ENCODE results near the gene ZNF691.
"Not testable (repeated sequence)": the region's sequence is repeated elsewhere in the genome, so short reads cannot be mapped to it uniquely, and the experiment has no call there.

The ZNF691 gene

DNA sequence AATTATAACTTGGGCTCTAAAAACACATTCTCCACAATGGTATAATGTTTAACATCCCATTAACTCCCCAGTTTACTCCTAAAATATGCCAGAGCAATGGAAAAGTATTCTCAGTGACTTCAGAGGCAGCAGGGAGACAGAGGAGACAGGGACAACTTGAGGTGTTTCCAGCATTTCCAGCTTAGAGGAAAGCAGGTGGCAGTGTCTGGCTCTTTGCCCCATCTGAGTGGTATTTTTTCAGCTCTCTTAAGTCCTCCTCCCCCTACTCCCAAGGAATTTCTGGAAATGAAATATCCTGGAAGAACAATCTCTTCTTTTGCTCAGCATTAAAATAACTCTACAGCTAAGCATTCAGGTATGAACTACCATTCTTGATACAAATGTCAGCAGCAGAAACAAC, 40.2 kb upstream of the ZNF691 start:
- Histone ChIP-seq H3K14ac (ENCODE audit: low read length) (no peak overlapping the region), H3K9ac (ENCODE audit: low read length) (no peak overlapping the region), H3K4me3 (ENCODE audit: low read depth, low read length) (no peak overlapping the region), H3K36me3 (ENCODE audit: control insufficient read depth in 1 of 2, insufficient read depth in 2 of 2, low read length in 2 of 2) (peaks cover 0 to 2% of the 10 kb centered on the region in 2 experiments), H2BK120ac (ENCODE audit: insufficient read depth, low read length, poor library complexity) (no peak overlapping the region), H3K18ac (ENCODE audit: low read length) (no peak overlapping the region), H3K79me1 (ENCODE audit: low read length) (no peaks in the 10 kb centered on the region), H3K4me2 (ENCODE audit: low read length) (no peak overlapping the region), H3K27ac (ENCODE audit: low read depth, low read length) (peak overlapping the region; percentile 22), H2BK5ac (ENCODE audit: low read depth, low read length, poor library complexity) (no peak overlapping the region), H3K79me2 (ENCODE audit: control insufficient read depth, insufficient read depth, low read length, poor library complexity) (no peaks in the 10 kb centered on the region), H2BK12ac (ENCODE audit: low read length) (no peak overlapping the region), H3K4ac (ENCODE audit: low read depth, low read length) (no peak overlapping the region), H3K27me3 (ENCODE audit: insufficient read depth, low read length) (no peaks in the 10 kb centered on the region), H3K9me3 (ENCODE audit: insufficient read depth, low read depth, low read length) (no peaks in the 10 kb centered on the region), H4K91ac (ENCODE audit: low read depth, low read length) (no peak overlapping the region), H3K4me1 (ENCODE audit: control insufficient read depth in 1 of 2, insufficient read depth in 2 of 2, low read length in 2 of 2) (peaks cover 0 to 6% of the 10 kb centered on the region in 2 experiments), H4K12ac (ENCODE audit: low read depth, low read length) (no peak overlapping the region), H3K23ac (ENCODE audit: low read length) (no peak overlapping the region), H4K8ac (ENCODE audit: low read depth, low read length) (no peak overlapping the region), H2AFZ (ENCODE audit: insufficient read depth, low read length, poor library complexity) (no peak overlapping the region), H2AK5ac (ENCODE audit: low read length) (no peak overlapping the region)
- DNase-seq = no peak

DNA sequence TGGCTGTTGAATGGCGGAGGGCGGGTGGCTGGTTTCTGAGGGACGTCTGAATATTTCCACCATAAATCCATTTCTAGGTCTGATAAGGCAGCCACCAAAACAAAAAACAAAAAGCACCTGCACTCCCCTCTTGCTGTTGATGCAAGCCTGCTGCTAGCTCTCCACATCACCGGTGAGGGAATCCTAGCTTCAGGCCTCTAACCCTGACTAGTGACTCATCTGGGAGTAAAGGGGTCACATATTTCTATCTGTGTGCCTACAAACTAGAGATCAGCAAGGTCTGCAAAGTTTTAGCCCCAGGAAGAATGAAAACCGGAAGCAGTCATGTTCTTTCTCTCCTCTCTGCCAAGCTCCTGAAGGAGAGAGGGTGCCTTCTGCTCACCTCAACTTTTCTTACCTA, 39.8 kb upstream of the ZNF691 start:
- Histone ChIP-seq H3K4me2 (ENCODE audit: low read length) (no peak overlapping the region), H3K14ac (ENCODE audit: low read length) (no peak overlapping the region), H2BK5ac (ENCODE audit: low read depth, low read length, poor library complexity) (no peak overlapping the region), H2AFZ (ENCODE audit: insufficient read depth, low read length, poor library complexity) (no peak overlapping the region), H4K8ac (ENCODE audit: low read depth, low read length) (no peak overlapping the region), H3K9me3 (ENCODE audit: insufficient read depth, low read depth, low read length) (no peaks in the 10 kb centered on the region), H3K4ac (ENCODE audit: low read depth, low read length) (no peak overlapping the region), H3K4me3 (ENCODE audit: low read depth, low read length) (no peak overlapping the region), H2BK120ac (ENCODE audit: insufficient read depth, low read length, poor library complexity) (no peak overlapping the region), H3K79me1 (ENCODE audit: low read length) (no peaks in the 10 kb centered on the region), H3K23ac (ENCODE audit: low read length) (no peak overlapping the region), H3K4me1 (ENCODE audit: control insufficient read depth in 1 of 2, insufficient read depth in 2 of 2, low read length in 2 of 2) (peaks cover 0 to 6% of the 10 kb centered on the region in 2 experiments), H3K27me3 (ENCODE audit: insufficient read depth, low read length) (no peaks in the 10 kb centered on the region), H3K36me3 (ENCODE audit: control insufficient read depth in 1 of 2, insufficient read depth in 2 of 2, low read length in 2 of 2) (peaks cover 0 to 2% of the 10 kb centered on the region in 2 experiments), H3K9ac (ENCODE audit: low read length) (no peak overlapping the region), H2AK5ac (ENCODE audit: low read length) (no peak overlapping the region), H3K27ac (ENCODE audit: low read depth, low read length) (peak overlapping the region; percentile 22), H3K79me2 (ENCODE audit: control insufficient read depth, insufficient read depth, low read length, poor library complexity) (no peaks in the 10 kb centered on the region), H2BK12ac (ENCODE audit: low read length) (no peak overlapping the region), H4K91ac (ENCODE audit: low read depth, low read length) (no peak overlapping the region), H4K12ac (ENCODE audit: low read depth, low read length) (no peak overlapping the region), H3K18ac (ENCODE audit: low read length) (no peak overlapping the region)
- no CpG with 5 or more reads among the region's 5 CpGs for WGBS (ENCODE audit: extremely low coverage, insufficient coverage, insufficient read length)
- DNase-seq = no peak

DNA sequence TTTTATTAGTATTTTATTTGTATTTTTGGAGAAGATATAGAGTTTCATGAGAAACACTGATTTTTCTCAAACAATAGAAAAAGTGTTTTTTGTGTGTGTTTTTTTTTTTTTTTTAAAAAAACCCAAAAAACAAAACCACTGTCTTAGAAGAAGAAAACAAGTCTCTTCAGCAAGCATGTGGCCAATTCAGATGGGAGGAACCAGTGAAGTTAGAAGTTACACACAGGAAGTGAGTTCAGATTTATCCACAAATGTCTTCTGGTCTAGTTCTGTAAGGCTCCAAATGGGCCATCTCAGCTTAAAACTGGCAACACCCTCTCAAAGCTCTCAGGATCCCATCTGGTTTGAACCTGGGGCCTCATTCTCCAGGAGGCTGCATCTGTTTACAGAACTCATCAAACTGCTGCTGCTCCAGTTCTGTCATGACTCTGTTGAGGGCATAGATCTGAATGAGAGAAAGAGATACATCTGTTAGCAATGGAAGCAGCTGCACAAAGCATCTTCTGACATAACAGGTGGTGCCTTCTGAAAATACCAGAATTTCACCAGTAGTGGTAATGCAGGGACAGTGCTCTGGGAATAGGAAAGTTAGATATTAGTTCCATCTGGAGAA, 39.3 kb upstream of the ZNF691 start:
- no peak overlapping the region for H2BK5ac ChIP-seq (ENCODE audit: low read depth, low read length, poor library complexity)
- no peak overlapping the region for H2BK120ac ChIP-seq (ENCODE audit: insufficient read depth, low read length, poor library complexity)

DNA sequence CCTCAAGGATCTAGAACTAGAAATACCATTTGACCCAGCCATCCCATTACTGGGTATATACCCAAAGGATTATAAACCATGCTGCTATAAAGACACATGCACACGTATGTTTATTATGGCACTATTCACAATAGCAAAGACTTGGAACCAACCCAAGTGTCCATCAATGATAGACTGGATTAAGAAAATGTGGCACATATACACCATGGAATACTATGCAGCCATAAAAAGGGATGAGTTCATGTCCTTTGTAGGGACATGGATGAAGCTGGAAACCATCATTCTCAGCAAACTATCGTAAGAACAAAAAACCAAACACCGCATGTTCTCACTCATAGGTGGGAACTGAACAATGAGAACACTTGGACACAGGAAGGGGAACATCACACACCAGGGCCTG, 31.6 kb upstream of the ZNF691 start:
- no CpG with 5 or more reads among the region's 3 CpGs for WGBS (ENCODE audit: extremely low coverage, insufficient coverage, insufficient read length)

More for the DNA sequence above, 39.3 kb upstream of the ZNF691 start:
- no peaks in the 10 kb centered on the region for H3K9me3 ChIP-seq (ENCODE audit: insufficient read depth, low read depth, low read length)
- H4K8ac ChIP-seq (ENCODE audit: low read depth, low read length) = no peak overlapping the region
- no peak overlapping the region for H2AK5ac ChIP-seq (ENCODE audit: low read length)
- no peak overlapping the region for H3K27ac ChIP-seq (ENCODE audit: low read depth, low read length)
- H3K4me2 ChIP-seq (ENCODE audit: low read length) = no peak overlapping the region
- no peak overlapping the region for H2BK12ac ChIP-seq (ENCODE audit: low read length)
- H2AFZ ChIP-seq (ENCODE audit: insufficient read depth, low read length, poor library complexity) = no peak overlapping the region
- DNase-seq = no peak
- no peak overlapping the region for H4K91ac ChIP-seq (ENCODE audit: low read depth, low read length)
- no peak overlapping the region for H3K23ac ChIP-seq (ENCODE audit: low read length)
- no peak overlapping the region for H3K4ac ChIP-seq (ENCODE audit: low read depth, low read length)
- H3K27me3 ChIP-seq (ENCODE audit: insufficient read depth, low read length) = no peaks in the 10 kb centered on the region
- H3K18ac ChIP-seq (ENCODE audit: low read length) = no peak overlapping the region
- H3K9ac ChIP-seq (ENCODE audit: low read length) = no peak overlapping the region
- no peak overlapping the region for H4K12ac ChIP-seq (ENCODE audit: low read depth, low read length)
- H3K4me1 ChIP-seq (ENCODE audit: control insufficient read depth in 1 of 2, insufficient read depth in 2 of 2, low read length in 2 of 2) = peaks cover 0 to 6% of the 10 kb centered on the region in 2 experiments
- no peaks in the 10 kb centered on the region for H3K79me1 ChIP-seq (ENCODE audit: low read length)
- no peak overlapping the region for H3K14ac ChIP-seq (ENCODE audit: low read length)
- H3K36me3 ChIP-seq (ENCODE audit: control insufficient read depth in 1 of 2, insufficient read depth in 2 of 2, low read length in 2 of 2) = peaks cover 0 to 2% of the 10 kb centered on the region in 2 experiments
- no peaks in the 10 kb centered on the region for H3K79me2 ChIP-seq (ENCODE audit: control insufficient read depth, insufficient read depth, low read length, poor library complexity)
- H3K4me3 ChIP-seq (ENCODE audit: low read depth, low read length) = no peak overlapping the region

More for the DNA sequence above, 31.6 kb upstream of the ZNF691 start:
- not testable (repeated sequence) for H3K9me3 ChIP-seq (ENCODE audit: insufficient read depth, low read depth, low read length); DNase-seq; H2BK12ac ChIP-seq (ENCODE audit: low read length); H4K8ac ChIP-seq (ENCODE audit: low read depth, low read length); H4K91ac ChIP-seq (ENCODE audit: low read depth, low read length); H2BK5ac ChIP-seq (ENCODE audit: low read depth, low read length, poor library complexity); H3K23ac ChIP-seq (ENCODE audit: low read length); H3K14ac ChIP-seq (ENCODE audit: low read length); H3K27me3 ChIP-seq (ENCODE audit: insufficient read depth, low read length); H3K79me1 ChIP-seq (ENCODE audit: low read length); H2AFZ ChIP-seq (ENCODE audit: insufficient read depth, low read length, poor library complexity); H3K36me3 ChIP-seq (ENCODE audit: control insufficient read depth in 1 of 2, insufficient read depth in 2 of 2, low read length in 2 of 2); H2BK120ac ChIP-seq (ENCODE audit: insufficient read depth, low read length, poor library complexity); H3K4me1 ChIP-seq (ENCODE audit: control insufficient read depth in 1 of 2, insufficient read depth in 2 of 2, low read length in 2 of 2); H3K4me2 ChIP-seq (ENCODE audit: low read length); H3K9ac ChIP-seq (ENCODE audit: low read length); H3K79me2 ChIP-seq (ENCODE audit: control insufficient read depth, insufficient read depth, low read length, poor library complexity); H4K12ac ChIP-seq (ENCODE audit: low read depth, low read length); H3K4ac ChIP-seq (ENCODE audit: low read depth, low read length); H3K18ac ChIP-seq (ENCODE audit: low read length); H2AK5ac ChIP-seq (ENCODE audit: low read length); H3K4me3 ChIP-seq (ENCODE audit: low read depth, low read length); H3K27ac ChIP-seq (ENCODE audit: low read depth, low read length)
